ENCODE measurements around the gene COMMD10. TPM values are rescaled to one million over a fixed set of nuclear protein-coding genes. Genes with fewer than 3 reads are reported as not detected.

The COMMD10 gene
- total and polyA plus RNA-seq, 12 donors: 20.0 to 69.4 (median 35.0) TPM

DNA sequence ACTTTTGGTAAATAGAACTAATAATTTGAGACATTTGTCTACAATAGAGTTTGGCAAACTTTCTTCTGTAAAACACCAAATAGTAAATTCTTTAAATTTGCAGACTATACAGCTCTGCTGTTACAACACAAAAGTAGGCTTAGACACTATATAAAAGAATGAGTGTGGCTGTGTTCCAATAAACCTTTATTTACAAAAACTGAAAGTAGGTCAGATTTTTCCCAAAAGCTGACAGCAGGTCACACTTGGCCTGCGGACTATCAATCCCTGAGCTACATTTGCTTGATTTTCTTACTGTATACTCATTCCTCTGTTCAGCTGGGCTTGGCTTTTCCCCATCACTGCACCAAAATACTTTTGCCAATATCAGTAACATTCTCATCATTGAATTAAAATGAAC, 189.4 kb downstream of the COMMD10 start:
- peaks cover 0 to 2% of the 10 kb centered on the region in 2 donors for H3K4me1 ChIP-seq (replicated peaks in 1 of 2)
- no peak overlapping the region for H3K4me3 ChIP-seq
- 89 to 96% (median 93%) methylated on average over 1 of the region's 1 CpG for whole genome bisulfite sequencing, 4 donors
- TF ChIP-seq, protein P1, sequence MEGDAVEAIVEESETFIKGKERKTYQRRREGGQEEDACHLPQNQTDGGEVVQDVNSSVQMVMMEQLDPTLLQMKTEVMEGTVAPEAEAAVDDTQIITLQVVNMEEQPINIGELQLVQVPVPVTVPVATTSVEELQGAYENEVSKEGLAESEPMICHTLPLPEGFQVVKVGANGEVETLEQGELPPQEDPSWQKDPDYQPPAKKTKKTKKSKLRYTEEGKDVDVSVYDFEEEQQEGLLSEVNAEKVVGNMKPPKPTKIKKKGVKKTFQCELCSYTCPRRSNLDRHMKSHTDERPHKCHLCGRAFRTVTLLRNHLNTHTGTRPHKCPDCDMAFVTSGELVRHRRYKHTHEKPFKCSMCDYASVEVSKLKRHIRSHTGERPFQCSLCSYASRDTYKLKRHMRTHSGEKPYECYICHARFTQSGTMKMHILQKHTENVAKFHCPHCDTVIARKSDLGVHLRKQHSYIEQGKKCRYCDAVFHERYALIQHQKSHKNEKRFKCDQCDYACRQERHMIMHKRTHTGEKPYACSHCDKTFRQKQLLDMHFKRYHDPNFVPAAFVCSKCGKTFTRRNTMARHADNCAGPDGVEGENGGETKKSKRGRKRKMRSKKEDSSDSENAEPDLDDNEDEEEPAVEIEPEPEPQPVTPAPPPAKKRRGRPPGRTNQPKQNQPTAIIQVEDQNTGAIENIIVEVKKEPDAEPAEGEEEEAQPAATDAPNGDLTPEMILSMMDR (IDR thresholded peaks at IDR 0.05): no peak
- TF ChIP-seq POLR2A (IDR thresholded peaks at IDR 0.05): no peak
- intact Hi-C loops (cut with DNase I): no loop called here
- H3K27me3 ChIP-seq: no peaks in the 10 kb centered on the region
- peaks cover 0 to 13% (median 5%) of the 10 kb centered on the region in 3 donors for H3K9me3 ChIP-seq (replicated peaks in 1 of 3)
- no peak for DNase-seq
- no peaks in the 10 kb centered on the region for H3K36me3 ChIP-seq (replicated peaks in 1 of 2)
- H3K27ac ChIP-seq: no peak overlapping the region

DNA sequence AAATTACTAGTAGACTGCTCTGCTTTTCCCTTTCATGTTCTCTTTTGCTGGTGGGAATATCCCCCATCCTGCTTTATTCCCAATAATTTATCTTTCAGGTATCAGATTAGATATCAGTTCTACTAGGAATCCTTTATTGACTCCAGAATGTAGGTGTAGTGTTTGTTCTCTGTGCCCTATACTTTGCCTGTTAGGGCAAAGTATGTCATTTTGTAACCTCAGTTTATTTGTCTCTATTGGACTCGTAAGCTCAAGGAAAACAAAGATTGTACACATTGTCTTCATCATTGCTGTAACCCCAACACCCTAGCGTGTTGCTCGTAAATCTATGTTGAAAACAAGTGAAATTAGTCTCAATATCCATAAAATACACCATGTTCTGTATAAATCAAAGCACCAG, 190.5 kb downstream of the COMMD10 start:
- Histone ChIP-seq H3K36me3 (replicated peaks in 1 of 2) (no peaks in the 10 kb centered on the region), H3K4me3 (no peak overlapping the region), H3K27ac (no peak overlapping the region), H3K27me3 (no peaks in the 10 kb centered on the region), H3K9me3 (replicated peaks in 1 of 3) (peaks cover 0 to 13% (median 9%) of the 10 kb centered on the region in 3 donors), H3K4me1 (replicated peaks in 1 of 2) (peaks cover 0 to 2% of the 10 kb centered on the region in 2 donors)
- intact Hi-C loops (cut with DNase I): no loop called here
- DNase-seq: no peak
- TF ChIP-seq, protein P1 (IDR thresholded peaks at IDR 0.05): no peak
- no peak for TF ChIP-seq POLR2A (IDR thresholded peaks at IDR 0.05)
- 85 to 100% (median 96%) methylated on average over 3 of the region's 3 CpGs for WGBS, 4 donors

DNA sequence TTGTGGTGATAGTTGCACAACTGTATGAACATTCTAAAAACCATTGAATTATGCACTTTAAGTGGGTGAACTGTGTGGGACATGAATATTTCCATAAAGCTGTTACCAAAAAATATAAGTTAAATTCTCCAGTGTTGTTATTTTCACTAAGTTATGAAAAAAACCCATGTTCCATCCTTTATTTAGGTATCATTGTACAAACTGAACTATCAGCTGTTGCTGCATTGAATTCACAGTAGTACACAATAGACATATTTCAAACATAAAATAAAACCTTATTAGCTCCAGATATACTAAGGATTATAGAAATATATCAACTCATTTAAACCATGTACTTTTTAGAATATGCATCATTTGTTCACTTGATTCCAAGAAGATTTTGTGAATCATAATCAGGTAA, 192.1 kb downstream of the COMMD10 start:
- Histone ChIP-seq H3K9me3 (replicated peaks in 1 of 3) (peaks cover 0 to 13% (median 9%) of the 10 kb centered on the region in 3 donors), H3K27ac (no peak overlapping the region), H3K36me3 (replicated peaks in 1 of 2) (no peaks in the 10 kb centered on the region), H3K4me1 (replicated peaks in 1 of 2) (peaks cover 0 to 2% of the 10 kb centered on the region in 2 donors), H3K27me3 (no peaks in the 10 kb centered on the region), H3K4me3 (no peak overlapping the region)
- no peak for TF ChIP-seq POLR2A (IDR thresholded peaks at IDR 0.05)
- TF ChIP-seq, protein P1 (IDR thresholded peaks at IDR 0.05): no peak
- no peak for DNase-seq
- intact Hi-C loops (cut with DNase I): no loop called here

DNA sequence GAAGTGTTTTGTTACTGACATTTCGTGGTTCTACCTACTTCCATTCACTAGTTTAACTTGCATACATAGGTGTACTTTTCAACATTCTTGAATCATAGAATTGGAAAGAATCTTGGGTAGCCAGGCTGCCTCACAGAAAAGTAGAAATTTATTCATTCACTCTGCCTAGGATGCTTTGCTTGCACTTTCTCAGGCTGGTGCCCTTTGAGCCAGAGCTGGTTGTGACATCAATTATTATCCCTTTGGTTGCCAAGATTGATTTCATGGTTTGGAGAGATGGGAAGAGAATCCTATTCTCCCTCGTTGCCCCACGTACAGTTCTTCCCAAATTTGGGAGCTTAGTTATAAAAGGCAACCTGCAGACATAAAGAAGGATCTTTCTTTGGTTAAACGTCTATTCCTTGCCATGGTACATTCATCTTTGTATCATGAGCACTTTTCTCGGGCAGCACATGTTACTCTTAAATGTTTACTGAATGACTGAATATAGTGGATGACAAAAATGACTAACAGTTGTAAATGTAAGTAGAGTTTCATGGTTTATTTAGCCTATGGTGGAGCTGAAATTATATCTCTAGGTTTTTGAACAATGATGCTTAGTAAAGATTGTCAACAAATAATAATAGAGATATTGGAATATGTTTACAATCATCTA, 195.5 kb downstream of the COMMD10 start:
- intact Hi-C loops (cut with DNase I): no loop called here
- H3K27me3 ChIP-seq: no peaks in the 10 kb centered on the region
- no peak overlapping the region for H3K4me3 ChIP-seq
- TF ChIP-seq, protein P1 (IDR thresholded peaks at IDR 0.05): no peak
- TF ChIP-seq POLR2A (IDR thresholded peaks at IDR 0.05): no peak
- no peak for DNase-seq
- H3K4me1 ChIP-seq (replicated peaks in 1 of 2): no peaks in the 10 kb centered on the region
- 86 to 94% (median 91%) methylated on average over 5 of the region's 5 CpGs for WGBS, 4 donors
- no peaks in the 10 kb centered on the region for H3K36me3 ChIP-seq (replicated peaks in 1 of 2)
- no peak overlapping the region for H3K27ac ChIP-seq
- peaks cover 0 to 13% (median 3%) of the 10 kb centered on the region in 3 donors for H3K9me3 ChIP-seq (replicated peaks in 1 of 3)

Measured in adrenal gland (tissue), 12 donors.